GM12878 (cell line): ENCODE data around the gene HMGN4. TPM values are rescaled to one million over a fixed set of nuclear protein-coding genes. Genes with fewer than 3 reads are reported as not detected.
A peak's percentile ranks its signal among the peaks of the same experiment; 100 is the strongest.

Experiments used
- BCL11A ChIP-seq: IDR thresholded peaks from 2 replicates; pipeline ENCODE4 v1.6.1; 2011; ENCODE audit warnings: low read depth, low read length
- CHD1 ChIP-seq: IDR thresholded peaks from 2 replicates; pipeline ENCODE4 v1.6.1; 2012; ENCODE audit warnings: low read depth, low read length, improper control_type of control experiment
- CUX1 ChIP-seq: IDR thresholded peaks from 2 replicates; pipeline ENCODE4 v1.6.1; 2012; ENCODE audit warnings: improper control_type of control experiment, low read depth, low read length; ENCODE audit not compliant: insufficient replicate concordance
- E4F1 ChIP-seq: fragments of 450-650 bp; IDR thresholded peaks from 2 replicates; pipeline ENCODE4 v1.6.1; 2018; ENCODE audit warnings: borderline replicate concordance, mild to moderate bottlenecking; ENCODE audit not compliant: partially characterized antibody
- ETV6 ChIP-seq, 2 experiments: fragments of 450-650 bp in 1 of 2; IDR thresholded peaks in 1 of 2; conservative IDR thresholded peaks in 1 of 2; 2 replicates each; pipeline ENCODE4 v1.6.1; 2014; ENCODE audit warnings: antibody characterized with exemption in 1 of 2, borderline replicate concordance in 1 of 2, low read depth in 1 of 2, mild to moderate bottlenecking in 1 of 2, moderate library complexity in 1 of 2
- HCFC1 ChIP-seq: fragments of 150-350 bp; IDR thresholded peaks from 2 replicates; pipeline ENCODE4 v1.6.1; 2014; ENCODE audit warnings: low read length
- REST ChIP-seq: IDR thresholded peaks from 2 replicates; pipeline ENCODE4 v1.6.1; 2012; ENCODE audit warnings: mild to moderate bottlenecking, low read depth, low read length
- SMAD1 ChIP-seq: fragments of 450-650 bp; IDR thresholded peaks from 2 replicates; pipeline ENCODE4 v1.6.1; 2018; ENCODE audit warnings: mild to moderate bottlenecking, low read depth; ENCODE audit not compliant: partially characterized antibody
- ZBTB40 ChIP-seq: fragments of 450-650 bp; IDR thresholded peaks from 2 replicates; pipeline ENCODE4 v1.6.1; 2016; ENCODE audit warnings: mild to moderate bottlenecking, moderate library complexity, borderline replicate concordance
- polyA plus RNA-seq, 11 experiments: library from polyadenylated mRNA; depleted of rRNA in 4 of 11; unstranded in 6 of 11; stranded (reverse) in 5 of 11; fragments of >200 nt; fragmentation: Nextera tagmentation in 4 of 11; fragmentation: Illumina TruSeq in 1 of 11; extraction: Ambion mirVana in 4 of 11; extraction: Trizol in 1 of 11; gene quantifications; 1 replicate in 1 of 11; 2 replicates in 10 of 11; pipeline versions ENCODE4 v1.2.1 to v1.2.3, GENCODE V29; 2011 to 2016; ENCODE audit warnings: inconsistent platforms in 2 of 11, missing spikeins in 2 of 11, low read depth in 1 of 11
- total RNA-seq, 4 experiments: library from RNA; depleted of rRNA in 3 of 4; stranded (reverse); fragments of >200 nt in 3 of 4; fragmentation: Illumina TruSeq in 1 of 4; extraction: Trizol in 1 of 4; gene quantifications; 2 replicates each; pipeline versions ENCODE4 v1.2.1 to v1.2.3, GENCODE V29; 2013 to 2021

The HMGN4 gene
- total and polyA plus RNA-seq, 10 of the 15 experiments (the other 5 are each of a cell fraction or from before 2014, with no cell fraction given), result 26.7 to 99.1 (median 76.7) TPM

GRCh38 chr6:26537160-26537845, 863 bp upstream of the HMGN4 start (continued):
- no peak for TF ChIP-seq CUX1
- TF ChIP-seq REST, result no peak
- TF ChIP-seq ETV6 (conservative IDR thresholded peaks at IDR 0.05 in 1 of 2, IDR thresholded peaks at IDR 0.05 in 1 of 2; ENCODE audit: borderline replicate concordance in 1 of 2, low read depth in 1 of 2), result no peak
- TF ChIP-seq SMAD1, result no peak
- TF ChIP-seq ZBTB40, result peak; percentile 66
- TF ChIP-seq BCL11A, result no peak
- no peak for TF ChIP-seq HCFC1
- no peak for TF ChIP-seq E4F1
- no peak for TF ChIP-seq CHD1
